ENCODE measurements around the gene FITM1. TPM values are rescaled to one million over a fixed set of nuclear protein-coding genes. Genes with fewer than 3 reads are reported as not detected.
"Not testable (repeated sequence)": the region's sequence is repeated elsewhere in the genome, so short reads cannot be mapped to it uniquely, and the experiment has no call there.

Gene FITM1
- total and polyA plus RNA-seq, 2 donors (not counting 3 experiments of a cell fraction or from before 2014, with no cell fraction given) = 0.54 TPM; not detected in 1

DNA sequence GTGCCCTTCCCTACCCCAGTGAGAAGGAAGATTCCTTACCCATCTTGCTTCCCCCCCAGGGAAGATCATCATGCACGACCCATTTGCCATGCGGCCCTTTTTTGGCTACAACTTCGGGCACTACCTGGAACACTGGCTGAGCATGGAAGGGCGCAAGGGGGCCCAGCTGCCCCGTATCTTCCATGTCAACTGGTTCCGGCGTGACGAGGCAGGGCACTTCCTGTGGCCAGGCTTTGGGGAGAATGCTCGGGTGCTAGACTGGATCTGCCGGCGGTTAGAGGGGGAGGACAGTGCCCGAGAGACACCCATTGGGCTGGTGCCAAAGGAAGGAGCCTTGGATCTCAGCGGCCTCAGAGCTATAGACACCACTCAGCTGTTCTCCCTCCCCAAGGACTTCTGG is 27.0 kb upstream of the FITM1 start:
- Histone ChIP-seq H3K27ac (ENCODE audit: insufficient read depth, low read depth, low read length) (no peak overlapping the region), H3K9me3 (replicated peaks; ENCODE audit: control insufficient read depth, insufficient read depth, low read length) (no peaks in the 10 kb centered on the region), H4K20me1 (replicated peaks; ENCODE audit: control insufficient read depth, extremely low read depth, insufficient read depth, low read length) (no peaks in the 10 kb centered on the region), H2AFZ (ENCODE audit: low read depth, low read length) (no peak overlapping the region), H3K4me1 (ENCODE audit: control insufficient read depth, extremely low read depth, insufficient read depth, low read length) (peaks cover 11% of the 10 kb centered on the region), H3K36me3 (ENCODE audit: control insufficient read depth in 2 of 2, extremely low read depth in 1 of 2, insufficient read depth in 2 of 2, low read length in 2 of 2) (peaks cover 0 to 2% of the 10 kb centered on the region in 2 experiments), H3K4me2 (ENCODE audit: insufficient read depth, low read length) (no peak overlapping the region), H3K79me2 (ENCODE audit: control insufficient read depth, insufficient read depth, low read length) (no peaks in the 10 kb centered on the region), H3K4me3 (replicated peaks in 1 of 3; ENCODE audit: insufficient read depth in 1 of 3, low read depth in 1 of 3, low read length in 3 of 3) (no peak overlapping the region), H3K27me3 (ENCODE audit: control insufficient read depth in 2 of 2, insufficient read depth in 2 of 2, low read length in 2 of 2) (no peaks in the 10 kb centered on the region), H3K9ac (replicated peaks; ENCODE audit: extremely low read depth, insufficient read depth, low read length) (no peak overlapping the region), H3K9me1 (replicated peaks; ENCODE audit: control insufficient read depth, extremely low read depth, insufficient read depth, low read length) (no peaks in the 10 kb centered on the region)
- ChIA-PET CTCF (interaction anchor here (11.7 kb wide), 1 partner anchor 47 kb away, joined by 420 read pairs; no protein-coding TSS in a partner anchor), POLR2A (interaction anchor here (1.4 kb wide), 1 partner anchor 9 kb away, joined by 4 read pairs; the partner anchor contains the start of gene PCK2)
- no peak for FAIRE-seq
- DNase-seq (ENCODE audit: low read depth, low spot score) = no peak
- intact Hi-C loops (cut with micrococcal nuclease) (no loop called here), dilution Hi-C loops (cut with MboI; ENCODE audit: extremely low pct_ligation_motif_present, low sequenced_read_pairs) (no loop called here)
- TF ChIP-seq MYC (IDR thresholded peaks at IDR 0.05; ENCODE audit: low read depth, low read length) (no peak), POLR2AphosphoS5 (IDR thresholded peaks at IDR 0.05; ENCODE audit: insufficient read depth, low read depth, low read length) (no peak), EZH2 (IDR thresholded peaks at IDR 0.05; ENCODE audit: borderline replicate concordance, low read depth, low read length, severe bottlenecking) (no peak), JUN (IDR thresholded peaks at IDR 0.05; ENCODE audit: borderline replicate concordance, insufficient read depth, insufficient read length, low read depth) (no peak), GATA2 (IDR thresholded peaks at IDR 0.05; ENCODE audit: insufficient read depth, insufficient read length, low read depth, low read length) (no peak), POLR2A (IDR thresholded peaks at IDR 0.05; ENCODE audit: low read depth, low read length) (no peak), CTCF (IDR thresholded peaks at IDR 0.05; ENCODE audit: extremely low read depth in 1 of 2, insufficient read depth in 1 of 2, low read depth in 1 of 2, low read length in 2 of 2) (no peak), FOS (IDR thresholded peaks at IDR 0.05; ENCODE audit: borderline replicate concordance, insufficient read depth, low read length) (no peak)
- TF ChIP-seq, protein P1, sequence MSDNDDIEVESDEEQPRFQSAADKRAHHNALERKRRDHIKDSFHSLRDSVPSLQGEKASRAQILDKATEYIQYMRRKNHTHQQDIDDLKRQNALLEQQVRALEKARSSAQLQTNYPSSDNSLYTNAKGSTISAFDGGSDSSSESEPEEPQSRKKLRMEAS (IDR thresholded peaks at IDR 0.05; ENCODE audit: insufficient read depth, insufficient read length) = no peak
- BruUV-seq (replicated peaks) = TSS peak; percentile 15

- ChIA-PET CTCF (interaction anchor here (1.3 to 11.7 kb wide), 6 partner anchors 9 to 54 kb away, joined by 3 to 420 read pairs (median 6); partner anchors contain the start of genes CARMIL3, DCAF11 and NRL), POLR2A (interaction anchor here (1.2 kb wide), 1 partner anchor 9 kb away, joined by 4 read pairs; the partner anchor contains the start of genes DCAF11 and NRL)
- H2AFZ ChIP-seq (ENCODE audit: low read depth, low read length) = peak overlapping the region; percentile 17
- H3K4me1 ChIP-seq (ENCODE audit: control insufficient read depth, extremely low read depth, insufficient read depth, low read length) = peaks cover 16% of the 10 kb centered on the region
- H3K27me3 ChIP-seq (ENCODE audit: control insufficient read depth in 2 of 2, insufficient read depth in 2 of 2, low read length in 2 of 2); H4K20me1 ChIP-seq (replicated peaks; ENCODE audit: control insufficient read depth, extremely low read depth, insufficient read depth, low read length); H3K9me3 ChIP-seq (replicated peaks; ENCODE audit: control insufficient read depth, insufficient read depth, low read length); H3K36me3 ChIP-seq (ENCODE audit: control insufficient read depth in 2 of 2, extremely low read depth in 1 of 2, insufficient read depth in 2 of 2, low read length in 2 of 2); dilution Hi-C loops (cut with MboI; ENCODE audit: extremely low pct_ligation_motif_present, low sequenced_read_pairs); BruUV-seq (replicated peaks); H3K27ac ChIP-seq (ENCODE audit: insufficient read depth, low read depth, low read length); H3K4me3 ChIP-seq (replicated peaks in 1 of 3; ENCODE audit: insufficient read depth in 1 of 3, low read depth in 1 of 3, low read length in 3 of 3); H3K9me1 ChIP-seq (replicated peaks; ENCODE audit: control insufficient read depth, extremely low read depth, insufficient read depth, low read length); H3K9ac ChIP-seq (replicated peaks; ENCODE audit: extremely low read depth, insufficient read depth, low read length); H3K79me2 ChIP-seq (ENCODE audit: control insufficient read depth, insufficient read depth, low read length); DNase-seq (ENCODE audit: low read depth, low spot score); FAIRE-seq: not testable (repeated sequence)
- peak overlapping the region; percentile 20 for H3K4me2 ChIP-seq (ENCODE audit: insufficient read depth, low read length)
- intact Hi-C loops (cut with micrococcal nuclease) = loop anchor here (1.0 kb wide), 1 partner anchor 11 kb away; the partner anchor contains the start of gene PCK2
Observed at GRCh38 chr14:24105609-24106239, 24.7 kb upstream of the FITM1 start.
